Lower leg skin (tissue), 4 donors: ENCODE results near the gene C8B. TPM values are rescaled to one million over a fixed set of nuclear protein-coding genes. Genes with fewer than 3 reads are reported as not detected.

Source experiments
- DNase-seq, 2 donors: peaks; one replicate each; pipeline ENCODE4 v3.0.0-alpha.2; 2019; ENCODE audit warnings: low spot score in 2 of 2
- H3K4me3 ChIP-seq: fragments of 200-600 bp; sonication (generic); 2 replicates; pipeline ENCODE4 v1.5.1; 2017; ENCODE audit warnings: mild to moderate bottlenecking, low read depth; ENCODE audit not compliant: poor library complexity, severe bottlenecking
- CTCF ChIP-seq, 3 donors: fragments of 450-650 bp; IDR thresholded peaks; one replicate each; pipeline ENCODE4 v1.5.1; 2016; ENCODE audit warnings: antibody characterized with exemption in 3 of 3, mild to moderate bottlenecking in 3 of 3, moderate library complexity in 2 of 3
- POLR2A ChIP-seq, 2 donors: fragments of 450-650 bp; IDR thresholded peaks; one replicate each; pipeline ENCODE4 v1.6.1; 2016 to 2017; ENCODE audit warnings: antibody characterized with exemption in 2 of 2, mild to moderate bottlenecking in 1 of 2, moderate library complexity in 1 of 2
- WGBS, 2 donors: methylation state at CpG; one replicate each; pipeline ENCODE4 v1.1.5; 2018; 5-methylcytosine and 5-hydroxymethylcytosine counted together
- intact Hi-C: fragments of 100-400 bp; cut with DNase I; formaldehyde crosslinking; loops from one replicate; pipeline ENCODE4 v1.15.0; 2023; ENCODE audit warnings: low total_unique reads
- total RNA-seq, 4 donors: library from RNA; depleted of rRNA; stranded (reverse); fragments of >200 nt; gene quantifications; one replicate each; pipeline ENCODE4 v1.1.0, GENCODE V29; 2016

Gene C8B
- total RNA-seq, 4 donors from 2014 or later, result not detected

GRCh38 chr1:56912325-56912724 lies 53.5 kb downstream of the C8B start:
- no peak for DNase-seq
- H3K4me3 ChIP-seq, result no peak overlapping the region
- intact Hi-C loops, result no loop called here
- WGBS, 2 donors, result 85 to 93% methylated on average over 6 to 12 of the region's 12 CpGs
- no peak for TF ChIP-seq CTCF (IDR thresholded peaks at IDR 0.05)
- TF ChIP-seq POLR2A (IDR thresholded peaks at IDR 0.05), result no peak

GRCh38 chr1:56911098-56911938 lies 54.5 kb downstream of the C8B start:
- DNase-seq, result no peak
- intact Hi-C loops, result no loop called here

GRCh38 chr1:56910441-56910985 lies 55.3 kb downstream of the C8B start:
- H3K4me3 ChIP-seq, result no peak overlapping the region
- peak in 1 of 3 donors; percentile 85 for TF ChIP-seq CTCF (IDR thresholded peaks at IDR 0.05)
- TF ChIP-seq POLR2A (IDR thresholded peaks at IDR 0.05), result no peak
- intact Hi-C loops, result no loop called here
- WGBS, 2 donors, result 72 to 80% methylated on average over 4 of the region's 4 CpGs
- peak in 1 of 2 donors; percentile 14 for DNase-seq

More at GRCh38 chr1:56911098-56911938, 54.5 kb downstream of the C8B start:
- 71 to 75% methylated on average over 7 of the region's 7 CpGs for WGBS, 2 donors
- H3K4me3 ChIP-seq, result no peak overlapping the region
- TF ChIP-seq POLR2A (IDR thresholded peaks at IDR 0.05) (no peak), CTCF (IDR thresholded peaks at IDR 0.05) (peak in 1 of 3 donors; percentile 46)

GRCh38 chr1:56908619-56909221 lies 57.1 kb downstream of the C8B start:
- no peak for TF ChIP-seq CTCF (IDR thresholded peaks at IDR 0.05)
- no peak for TF ChIP-seq POLR2A (IDR thresholded peaks at IDR 0.05)
- no peak for DNase-seq
- H3K4me3 ChIP-seq, result no peak overlapping the region
- intact Hi-C loops, result no loop called here
- 77 to 92% methylated on average over 1 of the region's 1 CpG for WGBS, 2 donors

- H3K4me3 ChIP-seq, result no peak overlapping the region
- no peak for TF ChIP-seq POLR2A (IDR thresholded peaks at IDR 0.05)
- no peak for TF ChIP-seq CTCF (IDR thresholded peaks at IDR 0.05)
- 81 to 87% methylated on average over 3 of the region's 3 CpGs for WGBS, 2 donors
- intact Hi-C loops, result no loop called here
- no peak for DNase-seq
These were observed 60.1 kb downstream of the C8B start for GRCh38 chr1:56905667-56906066.
